GM23338 (cell line): ENCODE data around the gene RSRC1. TPM values are rescaled to one million over a fixed set of nuclear protein-coding genes. Genes with fewer than 3 reads are reported as not detected.

ENCODE experiments used
- ATAC-seq: fragments of 200-7000 bp; cut with Tn5 transposase; 3 replicates; pipeline ENCODE4 v1.9.1; 2020
- DNase-seq: peaks from one replicate; pipeline ENCODE4 v3.0.0-alpha.2; 2015; ENCODE audit warnings: low spot score
- H2AFZ ChIP-seq: fragments of 200-600 bp; sonication (generic); 2 replicates; pipeline ENCODE4 v1.8.0; 2016; ENCODE audit warnings: antibody characterized with exemption, mild to moderate bottlenecking, moderate library complexity
- H3F3A ChIP-seq: fragments of 200-600 bp; sonication (generic); replicated peaks from 2 replicates; pipeline ENCODE4 v1.8.0; 2017; ENCODE audit warnings: antibody characterized with exemption, mixed run types, low read depth
- H3K27ac ChIP-seq: fragments of 200-600 bp; sonication (generic); 2 replicates; pipeline ENCODE4 v1.6.1; 2016; ENCODE audit warnings: low read depth
- H3K27me3 ChIP-seq: fragments of 200-600 bp; sonication (generic); 2 replicates; pipeline ENCODE4 v1.8.0; 2016; ENCODE audit warnings: mild to moderate bottlenecking, mixed run types, moderate library complexity; ENCODE audit not compliant: insufficient read depth
- H3K36me3 ChIP-seq: fragments of 200-600 bp; sonication (generic); 2 replicates; pipeline ENCODE4 v1.8.0; 2016; ENCODE audit warnings: mild to moderate bottlenecking; ENCODE audit not compliant: insufficient read depth
- H3K4me1 ChIP-seq: fragments of 200-600 bp; sonication (generic); 2 replicates; pipeline ENCODE4 v1.8.0; 2016; ENCODE audit warnings: mild to moderate bottlenecking, moderate library complexity; ENCODE audit not compliant: insufficient read depth
- H3K4me2 ChIP-seq: fragments of 200-600 bp; sonication (generic); 2 replicates; pipeline ENCODE4 v1.7.1; 2017; ENCODE audit warnings: mixed run types
- H3K4me3 ChIP-seq: fragments of 200-600 bp; sonication (generic); 2 replicates; pipeline ENCODE4 v1.6.1; 2016; ENCODE audit warnings: mixed run types
- H3K79me2 ChIP-seq: fragments of 200-600 bp; sonication (generic); replicated peaks from 2 replicates; pipeline ENCODE4 v1.8.0; 2017; ENCODE audit warnings: mild to moderate bottlenecking; ENCODE audit not compliant: insufficient read depth
- H3K9me2 ChIP-seq: fragments of 200-600 bp; sonication (generic); 2 replicates; pipeline ENCODE4 v1.8.0; 2017; ENCODE audit not compliant: insufficient read depth
- H4K20me1 ChIP-seq: fragments of 200-600 bp; sonication (generic); replicated peaks from 2 replicates; pipeline ENCODE4 v1.8.0; 2017; ENCODE audit warnings: mild to moderate bottlenecking; ENCODE audit not compliant: insufficient read depth
- H3K27ac Mint-ChIP-seq: 2 replicates; pipeline ENCODE4 v1.8.0; 2020; ENCODE audit warnings: inconsistent platforms, mild to moderate bottlenecking, moderate library complexity, mixed read lengths
- H3K27me3 Mint-ChIP-seq: 3 replicates; pipeline ENCODE4 v1.8.0; 2022; ENCODE audit warnings: low read depth, mild to moderate bottlenecking, moderate library complexity, mixed read lengths, inconsistent platforms; ENCODE audit not compliant: insufficient read depth, poor library complexity
- H3K36me3 Mint-ChIP-seq: 3 replicates; pipeline ENCODE4 v1.8.0; 2021; ENCODE audit warnings: low read depth, mild to moderate bottlenecking, inconsistent platforms, moderate library complexity, mixed read lengths
- H3K4me1 Mint-ChIP-seq: 3 replicates; pipeline ENCODE4 v1.8.0; 2020; ENCODE audit warnings: mild to moderate bottlenecking, inconsistent platforms, mixed read lengths
- H3K4me3 Mint-ChIP-seq: 3 replicates; pipeline ENCODE4 v1.8.0; 2021; ENCODE audit warnings: moderate library complexity, mild to moderate bottlenecking, inconsistent platforms, mixed read lengths
- H3K9me3 Mint-ChIP-seq: 3 replicates; pipeline ENCODE4 v1.8.0; 2020; ENCODE audit warnings: moderate library complexity, mild to moderate bottlenecking, inconsistent platforms, mixed read lengths
- CREB1 ChIP-seq: fragments of 250-450 bp; sonication (Bioruptor Pico); IDR thresholded peaks from 2 replicates; pipeline ENCODE4 v1.5.0; 2020; ENCODE audit warnings: low read depth, mild to moderate bottlenecking, moderate library complexity
- CTCF ChIP-seq, 2 experiments: fragments of 200-600 bp in 1 of 2; sonication (generic) in 1 of 2; conservative IDR thresholded peaks; 2 replicates each; pipeline versions ENCODE4 v1.5.1 to v1.6.1; 2016 to 2017; ENCODE audit warnings: antibody characterized with exemption in 2 of 2, low read depth in 2 of 2, mild to moderate bottlenecking in 2 of 2, moderate library complexity in 1 of 2
- ETS1 ChIP-seq: IDR thresholded peaks from 2 replicates; pipeline ENCODE4 v1.6.1; 2016; ENCODE audit warnings: antibody characterized with exemption
- EZH2 ChIP-seq: fragments of 200-600 bp; sonication (generic); IDR thresholded peaks from one replicate; pipeline ENCODE4 v1.8.0; 2017; ENCODE audit warnings: antibody characterized with exemption, mild to moderate bottlenecking, low read depth; ENCODE audit not compliant: unreplicated experiment
- EZH2phosphoT487 ChIP-seq: fragments of 200-600 bp; sonication (generic); IDR thresholded peaks from one replicate; pipeline ENCODE4 v1.8.1; 2018; ENCODE audit warnings: antibody characterized with exemption; ENCODE audit not compliant: unreplicated experiment
- JUNB ChIP-seq: IDR thresholded peaks from one replicate; pipeline ENCODE4 v1.6.1; 2016; ENCODE audit warnings: antibody characterized with exemption; ENCODE audit not compliant: unreplicated experiment
- NANOG ChIP-seq: IDR thresholded peaks from 2 replicates; pipeline ENCODE4 v1.6.1; 2016; ENCODE audit warnings: antibody characterized with exemption, borderline replicate concordance
- POLR2AphosphoS5 ChIP-seq: IDR thresholded peaks from 2 replicates; pipeline ENCODE4 v1.6.1; 2016; ENCODE audit warnings: antibody characterized with exemption, low read depth
- REST ChIP-seq: IDR thresholded peaks from one replicate; pipeline ENCODE4 v1.6.1; 2018; ENCODE audit warnings: antibody characterized with exemption; ENCODE audit not compliant: unreplicated experiment
- STAT1 ChIP-seq: IDR thresholded peaks from one replicate; pipeline ENCODE4 v1.6.1; 2016; ENCODE audit warnings: antibody characterized with exemption; ENCODE audit not compliant: unreplicated experiment
- ZNF114 ChIP-seq: fragments of 250-450 bp; sonication (Bioruptor Pico); IDR thresholded peaks from 2 replicates; pipeline ENCODE4 v1.5.0; 2020; ENCODE audit warnings: mild to moderate bottlenecking, moderate library complexity
- ZNF331 ChIP-seq: fragments of 250-450 bp; sonication (Bioruptor Pico); IDR thresholded peaks from 2 replicates; pipeline ENCODE4 v1.5.0; 2020; ENCODE audit warnings: low read depth, mild to moderate bottlenecking, moderate library complexity
- ZNF462 ChIP-seq: fragments of 250-450 bp; sonication (Bioruptor Pico); IDR thresholded peaks from 2 replicates; pipeline ENCODE4 v1.5.0; 2020; ENCODE audit warnings: mild to moderate bottlenecking, moderate library complexity
- polyA plus RNA-seq: library from polyadenylated mRNA; unstranded; fragments of >200 nt; fragmentation: Nextera tagmentation; extraction: Ambion mirVana; gene quantifications from 2 replicates; pipeline ENCODE4 v1.2.1, GENCODE V29; 2016
- total RNA-seq: library from RNA; depleted of rRNA; stranded (reverse); fragments of >200 nt; shearing (Covaris generic); gene quantifications from 2 replicates; pipeline ENCODE4 v1.2.3, GENCODE V29; 2014

The RSRC1 gene
- total and polyA plus RNA-seq, 2 experiments from 2014 or later, result 32.5 to 76.8 TPM

- H3K27ac Mint-ChIP-seq, result peak overlapping the region; percentile 89
- Histone ChIP-seq H3K27ac (peak overlapping the region; percentile 81), H3K79me2 (peaks cover 51% of the 10 kb centered on the region)
Observed at GRCh38 chr3:158110658-158111018, 749 bp downstream of the RSRC1 start.

More at GRCh38 chr3:158110658-158111018, 749 bp downstream of the RSRC1 start:
- Histone ChIP-seq H3K4me3 (peak overlapping the region; percentile 74), H2AFZ (peak overlapping the region; percentile 94), H3K4me1 (peaks cover 23% of the 10 kb centered on the region), H3F3A (peaks cover 8% of the 10 kb centered on the region), H3K4me2 (peak overlapping the region; percentile 88), H3K36me3 (no peaks in the 10 kb centered on the region), H4K20me1 (no peaks in the 10 kb centered on the region), H3K27me3 (peaks cover 40% of the 10 kb centered on the region), H3K9me2 (no peaks in the 10 kb centered on the region)
- Mint-ChIP-seq H3K27me3 (peaks cover 47% of the 10 kb centered on the region), H3K4me3 (peak overlapping the region; percentile 90), H3K4me1 (peaks cover 20% of the 10 kb centered on the region), H3K9me3 (peaks cover 12% of the 10 kb centered on the region), H3K36me3 (peaks cover 12% of the 10 kb centered on the region; the same call in 2 of the 3 replicates)
- no peak for TF ChIP-seq ZNF114 (CRISPR knock-in tag)
- TF ChIP-seq STAT1, result no peak
- no peak for TF ChIP-seq ETS1
- TF ChIP-seq EZH2, result no peak
- TF ChIP-seq REST, result no peak
- TF ChIP-seq ZNF462, result no peak
- TF ChIP-seq EZH2phosphoT487, result no peak
- TF ChIP-seq NANOG, result no peak
- TF ChIP-seq ZNF331 (CRISPR knock-in tag), result no peak
- no peak for TF ChIP-seq CTCF (conservative IDR thresholded peaks at IDR 0.05; ENCODE audit: low read depth in 2 of 2)
- TF ChIP-seq JUNB, result no peak
- no peak for TF ChIP-seq CREB1 (CRISPR knock-in tag)
- no peak for TF ChIP-seq POLR2AphosphoS5
- ATAC-seq, result no peak
- DNase-seq, result no peak
